GM18951 (cell line): ENCODE results near the gene MAEA.
"Not testable (repeated sequence)": the region's sequence is repeated elsewhere in the genome, so short reads cannot be mapped to it uniquely, and the experiment has no call there.

Experiments used
- POLR2A ChIP-seq: IDR thresholded peaks from 4 replicates; pipeline ENCODE4 v1.6.1; 2011; ENCODE audit warnings: mild to moderate bottlenecking; ENCODE audit not compliant: insufficient read length, insufficient read depth; ENCODE audit errors: extremely low read depth
- in situ Hi-C: fragments of 300-500 bp; cut with MboI; formaldehyde crosslinking; loops from one replicate; pipeline ENCODE4 v1.12.0; 2022; ENCODE audit warnings: low sequenced_read_pairs, mixed read lengths, inconsistent platforms; ENCODE audit not compliant: unreplicated experiment

Gene MAEA

DNA sequence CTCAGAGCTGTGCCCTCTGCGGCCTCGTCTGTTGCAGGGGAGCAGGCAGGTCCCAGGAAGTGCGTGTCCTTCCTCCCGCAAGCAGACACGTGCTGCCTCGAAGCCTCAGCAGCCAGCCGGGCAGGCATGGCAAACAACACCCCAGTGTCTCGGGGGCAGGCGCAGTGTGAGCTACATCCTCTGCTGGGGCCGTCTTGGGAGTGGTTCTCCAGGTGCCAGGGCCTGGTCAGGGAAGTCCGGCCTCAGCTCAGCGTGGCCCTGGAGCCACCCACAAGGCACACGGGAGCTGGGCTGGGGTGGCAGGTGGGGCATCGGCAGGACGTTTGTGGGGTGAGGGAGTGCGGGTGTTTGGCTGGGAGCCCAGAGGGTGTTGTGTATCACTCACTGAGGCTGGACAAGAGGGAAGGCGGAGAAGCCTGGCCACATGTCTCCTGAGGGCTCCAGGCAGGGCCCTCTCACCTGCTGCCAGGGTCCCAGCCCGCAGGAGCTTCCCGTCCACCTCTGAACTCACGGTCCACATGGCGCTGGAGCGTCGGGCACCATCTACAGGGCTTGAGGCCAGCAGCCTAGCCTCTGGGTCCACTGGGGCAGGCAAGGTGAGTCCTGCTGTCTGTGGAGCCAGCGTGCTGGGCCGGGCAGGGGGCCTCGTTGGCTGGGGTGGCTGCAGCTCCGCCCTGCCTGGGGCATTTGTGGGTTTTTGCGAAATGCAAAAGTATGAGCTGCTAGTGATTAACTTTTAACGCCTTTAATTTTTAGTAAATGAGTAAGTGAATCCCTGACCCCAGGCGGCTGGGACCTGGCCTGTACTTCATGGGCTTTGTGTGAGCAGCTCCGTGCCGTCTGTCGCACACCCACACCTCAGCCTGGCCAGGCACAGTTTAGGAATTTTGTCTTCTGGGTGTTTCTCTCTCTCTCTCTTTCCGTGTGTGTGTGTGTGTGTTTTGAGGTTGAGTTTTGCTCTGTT, 40.0 kb downstream of the MAEA start:
- in situ Hi-C loops: no loop called here
- no peak for TF ChIP-seq POLR2A

- TF ChIP-seq POLR2A: no peak
- in situ Hi-C loops: no loop called here
Observed at GRCh38 chr4:1330761-1331590, 41.3 kb downstream of the MAEA start.

GRCh38 chr4:1331591-1332353, 42.1 kb downstream of the MAEA start:
- in situ Hi-C loops: no loop called here

DNA sequence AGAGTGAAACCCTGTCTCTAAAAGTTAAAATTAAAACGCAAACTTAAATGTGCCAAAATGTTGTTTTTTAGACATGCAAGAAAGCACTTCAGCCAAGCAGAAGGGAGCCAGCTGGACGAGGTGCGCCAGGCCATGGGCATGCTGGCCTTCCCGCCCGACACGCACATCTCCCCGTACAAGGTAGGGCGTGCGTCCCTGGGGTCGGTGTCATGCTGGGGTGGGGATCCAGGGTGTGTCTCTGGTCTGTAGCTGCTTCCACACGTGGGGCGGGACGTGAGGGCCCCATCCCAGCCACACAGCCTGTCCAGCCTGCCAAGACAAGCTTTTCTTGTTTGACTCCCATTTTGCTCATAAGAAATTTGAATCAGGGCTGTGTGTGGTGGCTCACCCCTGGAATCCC, 43.0 kb downstream of the MAEA start:
- TF ChIP-seq POLR2A: no peak
- in situ Hi-C loops: no loop called here

More at GRCh38 chr4:1331591-1332353, 42.1 kb downstream of the MAEA start:
- TF ChIP-seq POLR2A: no peak

DNA sequence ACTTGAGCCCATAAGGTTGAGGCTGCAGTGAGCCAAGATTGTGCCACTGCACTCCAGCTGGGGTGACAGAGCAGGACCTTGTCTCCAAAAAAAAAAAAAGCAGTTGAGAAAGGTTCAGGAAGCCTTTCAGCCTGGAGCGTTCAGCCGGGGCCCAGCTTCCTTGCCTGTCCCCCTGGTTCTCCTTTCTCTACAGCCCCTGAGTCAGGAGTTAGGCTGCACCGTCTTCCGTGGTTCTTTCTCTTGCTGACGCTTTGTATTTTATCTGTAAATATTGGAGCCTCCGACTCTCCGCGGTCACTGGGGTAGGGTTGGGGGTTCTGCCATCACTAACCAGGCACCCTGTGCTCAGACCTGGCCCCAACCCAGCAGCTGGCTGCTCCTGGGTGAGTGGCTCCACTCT, 43.6 kb downstream of the MAEA start:
- no peak for TF ChIP-seq POLR2A
- in situ Hi-C loops: no loop called here

GRCh38 chr4:1333851-1334578, 44.3 kb downstream of the MAEA start:
- in situ Hi-C loops: not testable (repeated sequence)

DNA sequence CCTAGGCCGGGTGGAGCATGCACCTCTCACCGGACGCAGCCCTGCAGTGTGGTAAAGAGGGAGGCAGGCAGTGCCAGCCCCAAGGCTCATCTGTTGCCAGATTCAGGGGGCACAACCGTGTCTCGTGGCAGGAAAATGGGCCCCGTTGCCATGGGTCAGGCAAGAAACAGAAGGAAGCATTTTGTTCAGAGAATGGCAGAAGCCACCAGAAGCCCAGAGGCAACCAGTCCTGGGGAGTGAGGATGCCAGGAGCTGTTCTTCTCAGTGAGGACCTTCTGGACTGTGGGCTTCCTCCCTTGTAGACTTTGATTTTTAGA, 44.8 kb downstream of the MAEA start:
- TF ChIP-seq POLR2A: no peak
- in situ Hi-C loops: no loop called here

DNA sequence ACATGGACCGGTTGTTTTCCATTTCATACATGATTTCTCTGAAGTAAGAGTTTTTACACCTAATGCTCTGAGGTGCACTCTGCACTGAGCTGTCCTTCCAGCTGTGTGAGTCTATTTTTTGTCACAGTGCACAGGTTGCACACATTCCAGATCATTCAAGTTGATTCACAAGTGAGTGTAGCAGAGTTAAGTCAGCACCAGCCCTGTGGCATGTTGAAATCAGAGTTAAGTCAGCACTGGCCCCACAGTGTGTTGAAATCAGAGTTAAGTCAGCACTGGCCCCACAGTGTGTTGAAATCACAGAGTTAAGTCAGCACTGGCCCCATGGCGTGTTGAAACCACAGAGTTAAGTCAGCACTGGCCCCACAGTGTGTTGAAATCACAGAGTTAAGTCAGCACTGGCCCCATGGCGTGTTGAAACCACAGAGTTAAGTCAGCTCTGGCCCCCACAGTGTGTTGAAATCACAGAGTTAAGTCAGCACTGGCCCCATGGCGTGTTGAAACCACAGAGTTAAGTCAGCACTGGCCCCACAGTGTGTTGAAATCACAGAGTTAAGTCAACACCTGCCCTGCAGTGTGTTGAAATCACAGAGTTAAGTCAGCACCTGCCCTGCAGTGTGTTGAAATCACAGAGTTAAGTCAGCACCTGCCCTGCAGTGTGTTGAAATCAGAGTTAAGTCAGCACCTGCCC, 45.6 kb downstream of the MAEA start:
- in situ Hi-C loops: not testable (repeated sequence)

DNA sequence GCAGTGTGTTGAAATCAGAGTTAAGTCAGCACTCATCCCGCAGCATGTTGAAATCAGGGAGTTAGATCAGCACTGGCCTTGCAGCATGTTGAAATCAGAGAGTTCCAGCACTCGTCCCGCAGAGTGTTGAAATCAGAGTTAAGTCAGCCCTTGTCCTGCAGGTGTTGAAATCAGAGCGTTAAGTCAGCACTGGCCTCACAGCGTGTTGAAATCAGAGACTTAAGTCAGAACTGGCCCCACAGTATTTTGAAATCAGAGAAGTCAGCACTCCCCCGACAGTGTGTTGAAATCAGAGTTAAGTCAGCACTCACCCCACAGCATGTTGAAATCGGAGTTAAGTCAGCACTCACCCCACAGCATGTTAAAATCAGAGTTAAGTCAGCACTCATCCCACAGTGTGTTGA, 46.4 kb downstream of the MAEA start:
- in situ Hi-C loops: no loop called here
- TF ChIP-seq POLR2A: no peak

- in situ Hi-C loops: no loop called here
- no peak for TF ChIP-seq POLR2A
Observed at GRCh38 chr4:1337376-1337831, 47.7 kb downstream of the MAEA start.

DNA sequence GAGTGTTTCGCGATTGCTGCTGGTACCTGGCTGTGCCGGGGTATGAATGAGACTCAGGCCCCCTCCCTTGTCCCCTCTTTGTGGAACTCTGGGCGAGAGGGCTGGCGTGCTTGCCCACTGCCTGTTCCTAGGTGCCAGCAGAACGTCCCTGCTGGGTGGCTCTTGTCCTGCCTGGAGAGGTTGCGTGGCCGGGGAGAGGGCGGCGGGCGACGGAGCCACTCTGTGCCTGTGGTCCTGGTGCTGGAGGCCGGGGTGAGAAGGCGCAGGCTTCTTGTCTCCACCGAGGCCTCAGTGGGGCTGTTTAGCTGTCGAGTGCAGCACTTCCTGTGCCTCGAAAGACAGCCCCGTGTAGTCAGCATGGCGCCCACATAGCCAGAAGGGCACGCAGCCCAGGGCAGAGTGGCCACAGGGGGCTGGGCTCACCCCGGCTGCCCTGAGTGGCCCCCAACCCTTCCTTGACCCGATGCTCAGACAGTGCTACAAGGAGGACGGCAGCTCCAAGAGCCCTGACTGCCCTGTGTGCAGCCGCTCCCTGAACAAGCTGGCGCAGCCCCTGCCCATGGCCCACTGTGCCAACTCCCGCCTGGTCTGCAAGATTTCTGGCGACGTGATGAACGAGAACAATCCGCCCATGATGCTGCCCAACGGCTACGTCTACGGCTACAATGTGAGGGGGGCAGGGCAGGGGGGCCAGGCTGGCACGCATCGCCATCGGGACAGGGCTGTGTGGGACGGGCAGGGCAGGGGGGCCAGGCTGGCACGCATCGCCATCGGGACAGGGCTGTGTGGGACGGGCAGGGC, 48.5 kb downstream of the MAEA start:
- TF ChIP-seq POLR2A: no peak
- in situ Hi-C loops: no loop called here
